SK-N-SH (cell line): ENCODE measurements around the gene ATP4A. TPM values are rescaled to one million over a fixed set of nuclear protein-coding genes. Genes with fewer than 3 reads are reported as not detected.

Experiments
- CTCF ChIA-PET: fragments of 300-600, 350-600 bp; formaldehyde crosslinking; extraction: SDS; loops from one replicate; lab custom pipeline; 2021; lab: Yijun Ruan, JAX
- POLR2A ChIA-PET: fragments of 350-600 bp; sonication (Branson Sonifier 250); formaldehyde crosslinking; extraction: SDS; loops from one replicate; lab custom pipeline; 2020; ENCODE audit warnings: antibody characterized with exemption, inconsistent platforms; lab: Yijun Ruan, JAX
- DNase-seq: peaks from one replicate; pipeline ENCODE4 v3.0.0; 2012
- H2AFZ ChIP-seq: fragments of 200-600 bp; sonication (generic); 2 replicates; pipeline ENCODE4 v1.8.1; 2016; ENCODE audit warnings: antibody characterized with exemption, mild to moderate bottlenecking, low read depth
- H3F3A ChIP-seq: fragments of 200-600 bp; sonication (generic); replicated peaks from 2 replicates; pipeline ENCODE3; 2016; ENCODE audit warnings: antibody characterized with exemption, mild to moderate bottlenecking; ENCODE audit not compliant: insufficient read depth
- H3K27ac ChIP-seq, 2 experiments: fragments of 200-500 bp in 1 of 2; fragments of 200-600 bp in 1 of 2; sonication (Bioruptor generic) in 1 of 2; sonication (generic), shearing (Covaris generic) in 1 of 2; 2 replicates each; pipeline versions ENCODE4 v1.5.1 to v1.6.1; 2014 to 2016; ENCODE audit warnings: low read depth in 2 of 2, inconsistent platforms in 1 of 2, low read length in 1 of 2, mild to moderate bottlenecking in 1 of 2, mixed read lengths in 1 of 2
- H3K27me3 ChIP-seq: fragments of 200-600 bp; sonication (generic), shearing (Covaris generic); 2 replicates; pipeline ENCODE4 v1.6.1; 2016; ENCODE audit warnings: mixed run types; ENCODE audit not compliant: insufficient read depth
- H3K36me3 ChIP-seq, 2 experiments: fragments of 200-500 bp in 1 of 2; fragments of 200-600 bp in 1 of 2; sonication (Bioruptor generic) in 1 of 2; sonication (generic) in 1 of 2; replicated peaks in 1 of 2; 2 replicates each; pipeline versions ENCODE3 to v1.5.1; 2014 to 2016; ENCODE audit warnings: low read length in 1 of 2, mild to moderate bottlenecking in 1 of 2; ENCODE audit not compliant: insufficient read depth in 2 of 2, control insufficient read depth in 1 of 2
- H3K4me1 ChIP-seq, 2 experiments: fragments of 200-500 bp in 1 of 2; fragments of 200-600 bp in 1 of 2; sonication (Bioruptor generic) in 1 of 2; sonication (generic), shearing (Covaris generic) in 1 of 2; 2 replicates each; pipeline versions ENCODE4 v1.5.1 to v1.6.1; 2014 to 2016; ENCODE audit warnings: low read depth in 1 of 2, low read length in 1 of 2, mixed run types in 1 of 2; ENCODE audit not compliant: insufficient read depth in 2 of 2, control insufficient read depth in 1 of 2
- H3K4me2 ChIP-seq: fragments of 200-600 bp; sonication (generic), shearing (Covaris generic); 2 replicates; pipeline ENCODE4 v1.6.1; 2017; ENCODE audit warnings: mixed run types
- H3K4me3 ChIP-seq, 2 experiments: fragments of 200-500 bp in 1 of 2; fragments of 200-600 bp in 1 of 2; sonication (Bioruptor generic) in 1 of 2; sonication (generic), shearing (Covaris generic) in 1 of 2; 2 replicates each; pipeline versions ENCODE4 v1.5.1 to v1.8.1; 2014 to 2016; ENCODE audit warnings: low read depth in 2 of 2, inconsistent platforms in 1 of 2, low read length in 1 of 2, mild to moderate bottlenecking in 1 of 2, mixed read lengths in 1 of 2, moderate library complexity in 1 of 2
- H3K79me2 ChIP-seq: fragments of 200-600 bp; sonication (generic); 2 replicates; pipeline ENCODE4 v1.8.1; 2017; ENCODE audit warnings: mild to moderate bottlenecking; ENCODE audit not compliant: insufficient read depth
- H3K9ac ChIP-seq: fragments of 200-600 bp; sonication (generic); 2 replicates; pipeline ENCODE4 v1.6.1; 2017; ENCODE audit warnings: mixed run types
- H3K9me2 ChIP-seq: fragments of 200-600 bp; sonication (generic); 2 replicates; pipeline ENCODE4 v1.6.1; 2017; ENCODE audit warnings: mixed run types
- H3K9me3 ChIP-seq: fragments of 200-600 bp; sonication (generic); 2 replicates; pipeline ENCODE4 v1.6.1; 2017; ENCODE audit warnings: mixed run types, mild to moderate bottlenecking, moderate library complexity
- H4K20me1 ChIP-seq: fragments of 200-600 bp; sonication (generic); 2 replicates; pipeline ENCODE4 v1.6.1; 2017; ENCODE audit warnings: mild to moderate bottlenecking, mixed run types; ENCODE audit not compliant: insufficient read depth
- CTCF ChIP-seq: fragments of 200-600 bp; sonication (generic); IDR thresholded peaks from 2 replicates; pipeline ENCODE4 v1.6.1; 2017; ENCODE audit warnings: antibody characterized with exemption, mild to moderate bottlenecking, moderate library complexity
- ELF1 ChIP-seq: IDR thresholded peaks from 2 replicates; pipeline ENCODE4 v1.4.0; 2012
- EP300 ChIP-seq, 2 experiments: IDR thresholded peaks; 2 replicates each; pipeline versions ENCODE4 v1.4.0 to v1.6.1; 2012; ENCODE audit warnings: borderline replicate concordance in 1 of 2, low read depth in 1 of 2, low read length in 1 of 2
- GABPA ChIP-seq: IDR thresholded peaks from 2 replicates; pipeline ENCODE4 v1.4.0; 2012; ENCODE audit warnings: low read depth, mild to moderate bottlenecking
- GATA2 ChIP-seq: sonication (generic); formaldehyde crosslinking; IDR thresholded peaks from 2 replicates; pipeline ENCODE4 v1.5.0; 2020; ENCODE audit warnings: mild to moderate bottlenecking, missing genetic modification reagents
- IRF3 ChIP-seq: fragments of 150-350 bp; IDR thresholded peaks from 2 replicates; pipeline ENCODE4 v1.6.1; 2016; ENCODE audit warnings: mild to moderate bottlenecking, low read depth, low read length
- JUND ChIP-seq: IDR thresholded peaks from 2 replicates; pipeline ENCODE4 v1.4.0; 2012
- NFIC ChIP-seq: IDR thresholded peaks from 2 replicates; pipeline ENCODE4 v1.4.0; 2012; ENCODE audit warnings: borderline replicate concordance
- PBX3 ChIP-seq: IDR thresholded peaks from 2 replicates; pipeline ENCODE4; 2012
- POLR2AphosphoS5 ChIP-seq: IDR thresholded peaks from 2 replicates; pipeline ENCODE4 v1.6.1; 2012; ENCODE audit warnings: low read depth, low read length
- RXRA ChIP-seq: IDR thresholded peaks from 2 replicates; pipeline ENCODE4 v1.4.0; 2012; ENCODE audit warnings: low read depth, mild to moderate bottlenecking, borderline replicate concordance
- SIN3A ChIP-seq: IDR thresholded peaks from 2 replicates; pipeline ENCODE4 v1.6.1; 2012; ENCODE audit warnings: low read depth, mild to moderate bottlenecking, low read length, moderate library complexity, borderline replicate concordance
- SMC3 ChIP-seq: IDR thresholded peaks from 2 replicates; pipeline ENCODE4 v1.6.1; 2012; ENCODE audit warnings: low read depth, low read length, improper control_type of control experiment
- YY1 ChIP-seq: IDR thresholded peaks from 2 replicates; pipeline ENCODE4 v1.4.0; 2012; ENCODE audit warnings: low read depth, mild to moderate bottlenecking
- WGBS: methylation state at CpG from one replicate; pipeline ENCODE4 v1.1.6; 2017; ENCODE audit warnings: low lambda C conversion rate; 5-methylcytosine and 5-hydroxymethylcytosine counted together
- polyA plus RNA-seq, 3 experiments: library from polyadenylated mRNA; depleted of rRNA; stranded (reverse); fragments of >200 nt; gene quantifications; 2 replicates each; pipeline ENCODE4 v1.2.3, GENCODE V29; 2012
- TF ChIP-seq, protein P1 (sequence below): IDR thresholded peaks from 2 replicates; pipeline ENCODE4 v1.4.0; 2012; ENCODE audit warnings: low read depth, borderline replicate concordance

The ATP4A gene
- polyA plus RNA-seq, 1 of the 3 experiments (the other 2 are of a cell fraction): not detected

DNA sequence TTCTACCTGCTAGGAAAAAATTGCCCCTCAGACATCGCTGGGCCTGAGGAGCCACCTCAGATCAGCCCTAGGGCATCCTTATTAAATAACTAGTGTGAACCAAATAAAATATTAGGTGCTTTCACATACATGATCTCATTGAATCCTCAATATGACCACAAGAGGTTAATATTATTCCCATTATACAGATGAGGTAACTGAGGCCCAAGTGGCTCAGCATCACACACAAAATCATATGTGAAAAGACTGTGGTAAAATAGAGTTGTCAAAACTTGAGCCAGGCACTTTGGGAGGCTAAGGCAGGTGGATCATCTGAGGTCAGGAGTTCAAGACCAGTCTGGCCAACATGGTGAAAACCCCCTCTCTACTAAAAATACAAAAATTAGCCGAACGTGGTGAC, 47.1 kb downstream of the ATP4A start:
- ChIA-PET CTCF (interaction anchor here (1.3 to 2.3 kb wide), 3 partner anchors 21 to 163 kb away, joined by 3 to 5 read pairs (median 5); no protein-coding TSS in a partner anchor), POLR2A (no interaction called here)
- Histone ChIP-seq H3K9ac (no peak overlapping the region), H4K20me1 (no peaks in the 10 kb centered on the region), H2AFZ (no peak overlapping the region), H3K4me3 (no peak overlapping the region), H3K36me3 (no peaks in the 10 kb centered on the region), H3K9me2 (no peaks in the 10 kb centered on the region), H3F3A (no peaks in the 10 kb centered on the region), H3K27ac (no peak overlapping the region), H3K79me2 (no peaks in the 10 kb centered on the region), H3K4me1 (no peaks in the 10 kb centered on the region), H3K9me3 (no peaks in the 10 kb centered on the region), H3K27me3 (peaks cover 24% of the 10 kb centered on the region; the same call in 1 of the 2 replicates), H3K4me2 (no peak overlapping the region)
- 51% methylated on average over 3 of the region's 3 CpGs for WGBS
- TF ChIP-seq GABPA (no peak), IRF3 (no peak), SIN3A (no peak), ELF1 (no peak), CTCF (no peak), EP300 (IDR thresholded peaks at IDR 0.05; ENCODE audit: borderline replicate concordance in 1 of 2, low read depth in 1 of 2, low read length in 1 of 2) (no peak), GATA2 (no peak), JUND (no peak), SMC3 (no peak), YY1 (no peak), PBX3 (no peak), NFIC (no peak), RXRA (no peak), POLR2AphosphoS5 (no peak)
- TF ChIP-seq, protein P1, sequence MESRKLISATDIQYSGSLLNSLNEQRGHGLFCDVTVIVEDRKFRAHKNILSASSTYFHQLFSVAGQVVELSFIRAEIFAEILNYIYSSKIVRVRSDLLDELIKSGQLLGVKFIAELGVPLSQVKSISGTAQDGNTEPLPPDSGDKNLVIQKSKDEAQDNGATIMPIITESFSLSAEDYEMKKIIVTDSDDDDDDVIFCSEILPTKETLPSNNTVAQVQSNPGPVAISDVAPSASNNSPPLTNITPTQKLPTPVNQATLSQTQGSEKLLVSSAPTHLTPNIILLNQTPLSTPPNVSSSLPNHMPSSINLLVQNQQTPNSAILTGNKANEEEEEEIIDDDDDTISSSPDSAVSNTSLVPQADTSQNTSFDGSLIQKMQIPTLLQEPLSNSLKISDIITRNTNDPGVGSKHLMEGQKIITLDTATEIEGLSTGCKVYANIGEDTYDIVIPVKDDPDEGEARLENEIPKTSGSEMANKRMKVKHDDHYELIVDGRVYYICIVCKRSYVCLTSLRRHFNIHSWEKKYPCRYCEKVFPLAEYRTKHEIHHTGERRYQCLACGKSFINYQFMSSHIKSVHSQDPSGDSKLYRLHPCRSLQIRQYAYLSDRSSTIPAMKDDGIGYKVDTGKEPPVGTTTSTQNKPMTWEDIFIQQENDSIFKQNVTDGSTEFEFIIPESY: no peak
- no peak for DNase-seq
